IMR-90 (cell line): Measurements from ENCODE around the gene DPF3.

Experiments
- CTCF ChIP-seq: conservative IDR thresholded peaks from 2 replicates; pipeline ENCODE4 v1.5.1; 2012; ENCODE audit warnings: mild to moderate bottlenecking, low read depth, low read length, improper control_type of control experiment
- POLR2A ChIP-seq: IDR thresholded peaks from 2 replicates; pipeline ENCODE4 v1.6.1; 2012; ENCODE audit warnings: mild to moderate bottlenecking, low read depth, low read length
- RAD21 ChIP-seq: IDR thresholded peaks from 2 replicates; pipeline ENCODE4 v1.6.1; 2012; ENCODE audit warnings: low read length, improper control_type of control experiment

DNA sequence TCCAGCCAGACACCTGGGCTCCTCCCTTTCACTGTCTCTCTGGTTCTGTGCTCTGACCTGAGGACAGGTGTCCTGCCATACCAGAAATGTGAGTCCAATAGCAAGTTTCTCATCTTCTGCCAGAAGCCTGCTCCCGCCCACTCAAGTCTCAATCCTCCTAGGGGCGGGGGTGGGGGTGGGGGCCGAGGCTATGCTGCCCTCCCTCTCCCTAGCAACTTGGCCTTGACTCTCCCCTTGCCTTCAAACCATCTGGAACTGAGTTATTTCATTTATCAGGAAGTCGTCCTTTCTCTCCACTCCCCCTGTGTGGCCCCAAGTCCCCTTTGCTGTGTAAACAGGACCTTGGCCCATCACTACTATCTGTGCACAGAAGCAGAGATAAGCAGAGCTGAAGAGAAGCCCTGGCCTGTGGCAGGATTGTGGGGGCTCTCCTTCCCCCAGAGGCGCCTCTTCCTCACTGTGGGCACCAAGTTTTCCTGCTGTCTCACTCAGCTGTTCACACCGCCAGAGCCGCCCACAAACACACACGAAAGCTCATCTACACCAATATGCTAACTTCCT is 117.1 kb downstream of the DPF3 start:
- TF ChIP-seq CTCF (no peak), POLR2A (no peak), RAD21 (no peak)
